HG03095 (cell line): ENCODE data around the gene PSMB4.
"Not testable (repeated sequence)": the region's sequence is repeated elsewhere in the genome, so short reads cannot be mapped to it uniquely, and the experiment has no call there.

Experiments used
- ATAC-seq: cut with Tn5 transposase; IDR thresholded peaks from one replicate; pipeline ENCODE4 v1.9.1; 2021; ENCODE audit warnings: moderate library complexity; ENCODE audit not compliant: unreplicated experiment

The PSMB4 gene

GRCh38 chr1:151399324-151400171 is at the start of gene PSMB4:
TSS of gene PSMB4 (plus strand) at chr1:151399573. CDS start at chr1:151399588, 15 bp downstream.
- peak; percentile 70 for ATAC-seq

GRCh38 chr1:151350323-151350722 is 49.0 kb upstream of the PSMB4 start:
- not testable (repeated sequence) for ATAC-seq

- ATAC-seq, result no peak
Observed at GRCh38 chr1:151352021-151352718, 47.2 kb upstream of the PSMB4 start.

GRCh38 chr1:151356696-151357095 is 42.7 kb upstream of the PSMB4 start:
- ATAC-seq, result no peak

- ATAC-seq, result no peak
Observed at GRCh38 chr1:151361883-151362282, 37.5 kb upstream of the PSMB4 start.

GRCh38 chr1:151362308-151363155 is 36.8 kb upstream of the PSMB4 start:
- ATAC-seq, result no peak

GRCh38 chr1:151364996-151365395 is 34.4 kb upstream of the PSMB4 start:
- no peak for ATAC-seq

GRCh38 chr1:151367658-151368392 is 31.5 kb upstream of the PSMB4 start:
- no peak for ATAC-seq

GRCh38 chr1:151368393-151369301 is 30.7 kb upstream of the PSMB4 start:
- ATAC-seq, result no peak

- no peak for ATAC-seq
Observed at GRCh38 chr1:151369302-151369610, 30.1 kb upstream of the PSMB4 start.

- ATAC-seq, result no peak
Observed at GRCh38 chr1:151369621-151370048, 29.7 kb upstream of the PSMB4 start.

GRCh38 chr1:151370211-151370911 is 29.0 kb upstream of the PSMB4 start:
- no peak for ATAC-seq

- no peak for ATAC-seq
Observed at GRCh38 chr1:151371370-151372057, 27.9 kb upstream of the PSMB4 start.

- no peak for ATAC-seq
Observed at GRCh38 chr1:151372058-151372934, 27.1 kb upstream of the PSMB4 start, which contains the start of gene SELENBP1. TSS of gene SELENBP1 (minus strand) at chr1:151372705. CDS start at chr1:151372641, 64 bp downstream.

GRCh38 chr1:151373196-151373595 is 26.2 kb upstream of the PSMB4 start:
- ATAC-seq, result no peak

- ATAC-seq, result no peak
Observed at GRCh38 chr1:151377150-151377884, 22.1 kb upstream of the PSMB4 start.

- ATAC-seq, result no peak
Observed at GRCh38 chr1:151384584-151384983, 14.8 kb upstream of the PSMB4 start.
